Neural progenitor cell (in vitro differentiated cells): Measurements from ENCODE around the gene POLR2H. TPM values are rescaled to one million over a fixed set of nuclear protein-coding genes. Genes with fewer than 3 reads are reported as not detected.
A peak's percentile ranks its signal among the peaks of the same experiment; 100 is the strongest.

Source experiments
- DNase-seq: peaks from one replicate; pipeline ENCODE4 v3.0.0-alpha.2; 2016; ENCODE audit warnings: low spot score
- H2AFZ ChIP-seq: fragments of 200-600 bp; sonication (generic); replicated peaks from 2 replicates; pipeline ENCODE4 v1.6.1; 2016; ENCODE audit warnings: antibody characterized with exemption
- H3F3A ChIP-seq: fragments of 200-600 bp; sonication (generic); 2 replicates; pipeline ENCODE4 v1.6.1; 2016; ENCODE audit warnings: antibody characterized with exemption, low read depth
- H3K27ac ChIP-seq: fragments of 200-600 bp; sonication (generic); 2 replicates; pipeline ENCODE4 v1.5.1; 2016; ENCODE audit warnings: mild to moderate bottlenecking
- H3K27me3 ChIP-seq: fragments of 200-600 bp; sonication (generic); 2 replicates; pipeline ENCODE4 v1.6.1; 2016; ENCODE audit warnings: mild to moderate bottlenecking, moderate library complexity
- H3K36me3 ChIP-seq: fragments of 200-600 bp; sonication (generic); 2 replicates; pipeline ENCODE4 v1.5.1; 2016
- H3K4me1 ChIP-seq: fragments of 200-600 bp; sonication (generic); 2 replicates; pipeline ENCODE4 v1.6.1; 2016; ENCODE audit warnings: mixed run types
- H3K4me2 ChIP-seq: fragments of 200-600 bp; sonication (generic); 2 replicates; pipeline ENCODE4 v1.6.1; 2016
- H3K4me3 ChIP-seq: fragments of 200-600 bp; sonication (generic); 2 replicates; pipeline ENCODE4 v1.5.1; 2016
- H3K79me2 ChIP-seq: fragments of 200-600 bp; sonication (generic); 2 replicates; pipeline ENCODE4 v1.6.1; 2016; ENCODE audit warnings: low read depth
- H3K9ac ChIP-seq: fragments of 200-600 bp; sonication (generic); 2 replicates; pipeline ENCODE4 v1.6.1; 2016
- H3K9me3 ChIP-seq: fragments of 200-600 bp; sonication (generic); 2 replicates; pipeline ENCODE4 v1.5.1; 2016; ENCODE audit warnings: low read depth
- H4K20me1 ChIP-seq: fragments of 200-600 bp; sonication (generic); 2 replicates; pipeline ENCODE4 v1.6.1; 2016; ENCODE audit warnings: low read depth
- H3K27ac Mint-ChIP-seq: 3 replicates; pipeline ENCODE4 v1.8.0; 2021; ENCODE audit warnings: mixed read lengths
- H3K27me3 Mint-ChIP-seq: 2 replicates; pipeline ENCODE4 v1.8.0; 2022; ENCODE audit warnings: low read depth, mild to moderate bottlenecking, inconsistent platforms, moderate library complexity, mixed read lengths; ENCODE audit not compliant: insufficient read depth
- H3K36me3 Mint-ChIP-seq: 3 replicates; pipeline ENCODE4 v1.8.0; 2021; ENCODE audit warnings: mixed read lengths
- H3K4me1 Mint-ChIP-seq: 3 replicates; pipeline ENCODE4 v1.8.0; 2021; ENCODE audit warnings: mixed read lengths
- H3K4me3 Mint-ChIP-seq: 3 replicates; pipeline ENCODE4 v1.8.0; 2021; ENCODE audit warnings: mild to moderate bottlenecking, moderate library complexity, mixed read lengths
- H3K9me3 Mint-ChIP-seq: 3 replicates; pipeline ENCODE4 v1.8.0; 2020; ENCODE audit warnings: mixed read lengths
- CTCF ChIP-seq: fragments of 200-600 bp; sonication (generic); IDR thresholded peaks from 2 replicates; pipeline ENCODE4 v1.5.1; 2017; ENCODE audit warnings: antibody characterized with exemption, mild to moderate bottlenecking
- EZH2 ChIP-seq: fragments of 200-600 bp; sonication (generic); IDR thresholded peaks from 2 replicates; pipeline ENCODE4 v1.6.1; 2017; ENCODE audit warnings: antibody characterized with exemption, mild to moderate bottlenecking, moderate library complexity
- EZH2phosphoT487 ChIP-seq: fragments of 200-600 bp; sonication (generic); IDR thresholded peaks from 2 replicates; pipeline ENCODE4 v1.6.1; 2017; ENCODE audit warnings: antibody characterized with exemption
- total RNA-seq: library from RNA; depleted of rRNA; stranded (reverse); fragments of >200 nt; gene quantifications from 2 replicates; pipeline ENCODE4 v1.2.3, GENCODE V29; 2015; ENCODE audit warnings: low replicate concordance

The POLR2H gene
- total RNA-seq, 1 donor from 2014 or later: 173 TPM

GRCh38 chr3:184351511-184352148 lies 9.9 kb upstream of the POLR2H start:
- Mint-ChIP-seq H3K27me3 (peaks cover 9% of the 10 kb centered on the region), H3K36me3 (peaks cover 19% of the 10 kb centered on the region), H3K27ac (peak overlapping the region; percentile 75), H3K4me1 (peaks cover 40% of the 10 kb centered on the region), H3K4me3 (peak overlapping the region; percentile 44), H3K9me3 (no peaks in the 10 kb centered on the region)
- Histone ChIP-seq H2AFZ (no peak overlapping the region), H3K79me2 (no peaks in the 10 kb centered on the region), H3K4me1 (no peaks in the 10 kb centered on the region), H3K4me3 (no peak overlapping the region), H3K9me3 (no peaks in the 10 kb centered on the region), H3K9ac (no peak overlapping the region), H3K27me3 (no peaks in the 10 kb centered on the region), H3K27ac (no peak overlapping the region), H3K36me3 (no peaks in the 10 kb centered on the region), H4K20me1 (peaks cover 19% of the 10 kb centered on the region), H3K4me2 (no peak overlapping the region), H3F3A (peaks cover 16% of the 10 kb centered on the region)
- no peak for DNase-seq
- TF ChIP-seq CTCF (no peak), EZH2 (no peak), EZH2phosphoT487 (no peak)

GRCh38 chr3:184352149-184352785 lies 9.2 kb upstream of the POLR2H start:
- TF ChIP-seq EZH2phosphoT487 (no peak), EZH2 (no peak), CTCF (no peak)
- Mint-ChIP-seq H3K4me1 (peaks cover 35% of the 10 kb centered on the region), H3K9me3 (no peaks in the 10 kb centered on the region), H3K4me3 (no peak overlapping the region), H3K27ac (peak overlapping the region; percentile 75), H3K36me3 (peaks cover 16% of the 10 kb centered on the region), H3K27me3 (peaks cover 7% of the 10 kb centered on the region)
- no peak overlapping the region for H3K4me3 ChIP-seq
- H3K4me1 ChIP-seq: no peaks in the 10 kb centered on the region
- no peak overlapping the region for H2AFZ ChIP-seq
- no peaks in the 10 kb centered on the region for H3K27me3 ChIP-seq
- H3K9ac ChIP-seq: no peak overlapping the region
- peaks cover 12% of the 10 kb centered on the region for H3F3A ChIP-seq
- no peaks in the 10 kb centered on the region for H3K79me2 ChIP-seq
- peaks cover 17% of the 10 kb centered on the region for H4K20me1 ChIP-seq
- no peak overlapping the region for H3K4me2 ChIP-seq
- H3K9me3 ChIP-seq: no peaks in the 10 kb centered on the region
- no peak for DNase-seq
- no peak overlapping the region for H3K27ac ChIP-seq
- H3K36me3 ChIP-seq: no peaks in the 10 kb centered on the region

GRCh38 chr3:184352897-184353545 lies 8.5 kb upstream of the POLR2H start:
- peaks cover 12% of the 10 kb centered on the region for H3F3A ChIP-seq
- Mint-ChIP-seq H3K27ac (no peak overlapping the region), H3K36me3 (peaks cover 16% of the 10 kb centered on the region)

More at GRCh38 chr3:184352897-184353545, 8.5 kb upstream of the POLR2H start:
- Histone ChIP-seq H2AFZ (no peak overlapping the region), H3K27ac (no peak overlapping the region), H3K9me3 (no peaks in the 10 kb centered on the region), H3K36me3 (no peaks in the 10 kb centered on the region), H3K9ac (no peak overlapping the region), H3K79me2 (no peaks in the 10 kb centered on the region), H3K27me3 (no peaks in the 10 kb centered on the region), H4K20me1 (peaks cover 17% of the 10 kb centered on the region), H3K4me1 (no peaks in the 10 kb centered on the region), H3K4me2 (no peak overlapping the region), H3K4me3 (no peak overlapping the region)
- no peak for DNase-seq
- Mint-ChIP-seq H3K27me3 (peaks cover 6% of the 10 kb centered on the region), H3K9me3 (no peaks in the 10 kb centered on the region), H3K4me3 (no peak overlapping the region), H3K4me1 (peaks cover 29% of the 10 kb centered on the region)
- TF ChIP-seq EZH2: no peak
- no peak for TF ChIP-seq EZH2phosphoT487
- TF ChIP-seq CTCF: no peak
